Measurements from ENCODE around the gene KDM6A. TPM values are rescaled to one million over a fixed set of nuclear protein-coding genes. Genes with fewer than 3 reads are reported as not detected.
A peak's percentile ranks its signal among the peaks of the same experiment; 100 is the strongest.
"Not testable (repeated sequence)": the region's sequence is repeated elsewhere in the genome, so short reads cannot be mapped to it uniquely, and the experiment has no call there.

KDM6A gene
- polyA plus RNA-seq, 4 donors = 21.6 to 33.0 (median 30.2) TPM

GRCh38 chrX:44999237-44999636 lies 126.2 kb downstream of the KDM6A start:
- not testable (repeated sequence) for DNase-seq (ENCODE audit: low read depth in 4 of 4, low spot score in 3 of 4)

GRCh38 chrX:44999872-45000271 lies 126.9 kb downstream of the KDM6A start:
- DNase-seq (ENCODE audit: low read depth in 4 of 4, low spot score in 3 of 4) = not testable (repeated sequence)

- DNase-seq (ENCODE audit: low read depth in 4 of 4, low spot score in 3 of 4) = peak in 1 of 4 donors; percentile 1
These were observed 128.1 kb downstream of the KDM6A start for GRCh38 chrX:45001048-45001447.

- DNase-seq (ENCODE audit: low read depth in 4 of 4, low spot score in 3 of 4) = no peak
These were observed 130.1 kb downstream of the KDM6A start for GRCh38 chrX:45003085-45003484.

GRCh38 chrX:45006002-45006800 lies 133.2 kb downstream of the KDM6A start:
- no peak for DNase-seq (ENCODE audit: low read depth in 4 of 4, low spot score in 3 of 4)

- DNase-seq (ENCODE audit: low read depth in 4 of 4, low spot score in 3 of 4) = no peak
These were observed 134.6 kb downstream of the KDM6A start for GRCh38 chrX:45007598-45007997.

- no peak for DNase-seq (ENCODE audit: low read depth in 4 of 4, low spot score in 3 of 4)
These were observed 136.5 kb downstream of the KDM6A start for GRCh38 chrX:45009371-45010000.

- DNase-seq (ENCODE audit: low read depth in 4 of 4, low spot score in 3 of 4) = no peak
These were observed 138.1 kb downstream of the KDM6A start for GRCh38 chrX:45011131-45011530.

GRCh38 chrX:45011597-45011996 lies 138.6 kb downstream of the KDM6A start:
- no peak for DNase-seq (ENCODE audit: low read depth in 4 of 4, low spot score in 3 of 4)

GRCh38 chrX:45017946-45018345 lies 145.0 kb downstream of the KDM6A start:
- DNase-seq (ENCODE audit: low read depth in 4 of 4, low spot score in 3 of 4) = no peak

GRCh38 chrX:45022150-45022549 lies 149.2 kb downstream of the KDM6A start:
- DNase-seq (ENCODE audit: low read depth in 4 of 4, low spot score in 3 of 4) = no peak

GRCh38 chrX:45024501-45024900 lies 151.5 kb downstream of the KDM6A start:
- DNase-seq (ENCODE audit: low read depth in 4 of 4, low spot score in 3 of 4) = no peak

- no peak for DNase-seq (ENCODE audit: low read depth in 4 of 4, low spot score in 3 of 4)
These were observed 153.0 kb downstream of the KDM6A start for GRCh38 chrX:45026036-45026435.

- no peak for DNase-seq (ENCODE audit: low read depth in 4 of 4, low spot score in 3 of 4)
These were observed 158.9 kb downstream of the KDM6A start for GRCh38 chrX:45031830-45032378.

GRCh38 chrX:45035071-45035470 lies 162.1 kb downstream of the KDM6A start:
- no peak for DNase-seq (ENCODE audit: low read depth in 4 of 4, low spot score in 3 of 4)

- DNase-seq (ENCODE audit: low read depth in 4 of 4, low spot score in 3 of 4) = no peak
These were observed 163.2 kb downstream of the KDM6A start for GRCh38 chrX:45036161-45036560.

- not testable (repeated sequence) for DNase-seq (ENCODE audit: low read depth in 4 of 4, low spot score in 3 of 4)
These were observed 167.1 kb downstream of the KDM6A start for GRCh38 chrX:45040137-45040536.

GRCh38 chrX:45046417-45046816 lies 173.4 kb downstream of the KDM6A start:
- DNase-seq (ENCODE audit: low read depth in 4 of 4, low spot score in 3 of 4) = no peak

GRCh38 chrX:45050558-45050957 lies 177.6 kb downstream of the KDM6A start:
- DNase-seq (ENCODE audit: low read depth in 4 of 4, low spot score in 3 of 4) = no peak

- DNase-seq (ENCODE audit: low read depth in 4 of 4, low spot score in 3 of 4) = no peak
These were observed 183.6 kb downstream of the KDM6A start for GRCh38 chrX:45056428-45057145.

GRCh38 chrX:45059906-45060305 lies 186.9 kb downstream of the KDM6A start:
- DNase-seq (ENCODE audit: low read depth in 4 of 4, low spot score in 3 of 4) = not testable (repeated sequence)

Measured in left renal pelvis (tissue), 4 donors.